DMS 273 (cell line): ENCODE measurements around the gene DCTPP1.
"Not testable (repeated sequence)": the region's sequence is repeated elsewhere in the genome, so short reads cannot be mapped to it uniquely, and the experiment has no call there.

ENCODE experiments used
- DNase-seq: peaks from one replicate; lab custom pipeline; 2025; ENCODE audit not compliant: unreplicated experiment; lab: John Stamatoyannopoulos, UW

The DCTPP1 gene

DNA sequence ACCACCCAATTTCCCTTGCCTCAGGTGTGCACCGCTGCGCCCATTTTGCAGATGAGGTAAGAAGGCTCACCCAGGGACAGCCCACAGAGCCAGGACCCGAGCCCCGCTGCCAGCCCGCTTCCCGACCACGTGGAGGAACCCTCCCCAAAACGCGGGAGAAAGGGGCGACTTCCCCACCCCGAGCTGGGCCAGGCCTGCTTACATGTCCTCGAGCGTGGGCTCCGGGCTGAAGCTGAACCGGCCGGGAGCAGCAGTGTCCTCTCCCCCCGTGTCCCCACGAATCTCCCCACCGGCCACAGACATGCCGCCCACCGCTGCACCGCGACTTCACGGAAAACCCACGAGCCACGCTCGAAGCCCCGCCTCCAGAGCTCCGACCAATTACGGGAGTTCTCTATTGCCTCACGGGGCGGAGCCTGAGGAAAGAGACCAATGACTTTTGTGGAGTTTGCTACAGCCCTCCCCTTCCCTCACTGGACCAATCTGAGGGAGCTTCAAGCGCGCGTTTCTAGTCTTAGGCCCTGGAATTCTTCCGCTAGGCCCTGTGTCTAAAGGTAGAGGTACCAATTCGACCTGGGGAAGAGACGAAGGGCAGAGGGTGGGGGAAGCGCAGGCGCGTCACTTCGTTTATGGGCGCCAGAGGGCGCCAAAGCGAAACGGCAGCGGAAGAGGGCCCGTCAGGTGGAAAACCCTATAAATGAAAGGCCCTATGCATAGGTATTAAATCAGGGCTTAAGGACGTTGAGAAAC lies at the start of gene DCTPP1:
DCTPP1 (minus strand) TSS at position 353 of the 750 bp plus-strand sequence; CDS start at position 303, 50 bp downstream.
- DNase-seq = peak; percentile 100

DNA sequence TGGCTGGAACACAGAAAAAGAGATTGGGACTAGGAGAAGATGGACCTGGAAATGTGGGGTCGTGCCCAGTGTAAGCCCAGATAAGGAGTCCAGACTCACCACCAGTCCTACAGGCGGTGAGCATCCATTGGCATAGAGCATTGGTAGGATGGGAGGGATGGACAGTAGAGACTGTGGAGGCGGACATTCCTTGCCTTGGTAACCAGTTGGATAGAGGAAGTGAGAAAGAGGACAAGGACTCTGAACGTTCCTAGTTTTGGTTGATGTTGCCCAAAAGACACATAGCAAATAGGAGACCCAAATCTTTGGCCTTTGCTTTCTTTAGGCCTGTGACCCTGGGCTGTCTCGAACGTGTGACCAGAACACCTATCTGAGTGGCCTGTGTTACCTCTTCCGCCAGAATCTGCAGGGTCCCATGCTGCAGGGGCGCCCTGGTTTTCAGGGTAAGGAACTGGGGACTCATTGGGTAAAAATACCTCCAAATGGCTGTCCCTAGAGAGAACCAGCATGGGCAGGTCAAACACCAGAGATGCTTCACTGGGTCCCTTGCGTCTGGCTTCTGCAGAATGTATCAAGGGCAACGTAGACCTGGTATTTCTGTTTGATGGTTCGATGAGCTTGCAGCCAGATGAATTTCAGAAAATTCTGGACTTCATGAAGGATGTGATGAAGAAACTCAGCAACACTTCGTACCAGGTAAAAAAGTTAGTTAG lies 49.1 kb upstream of the DCTPP1 start:
- no peak for DNase-seq

DNA sequence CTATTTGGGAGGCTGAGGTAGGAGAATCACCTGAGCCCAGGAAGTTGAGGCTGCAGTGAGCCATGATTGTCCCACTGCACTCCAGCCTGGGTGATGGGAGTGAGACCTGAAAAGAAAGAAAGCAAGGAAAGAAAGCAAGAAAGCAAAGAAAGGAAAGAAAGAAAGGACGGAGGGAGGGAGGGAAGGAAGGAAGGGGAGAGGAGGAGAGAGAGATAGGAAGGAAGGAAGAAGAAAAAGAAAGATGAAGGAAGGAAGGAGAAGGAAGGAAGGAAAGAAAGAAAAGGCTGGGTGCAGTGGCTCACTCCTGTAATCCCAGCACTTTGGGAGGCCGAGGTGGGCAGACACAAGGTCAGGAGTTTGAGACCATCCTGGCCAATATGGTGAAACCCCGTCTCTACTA lies 47.9 kb upstream of the DCTPP1 start:
- not testable (repeated sequence) for DNase-seq

DNA sequence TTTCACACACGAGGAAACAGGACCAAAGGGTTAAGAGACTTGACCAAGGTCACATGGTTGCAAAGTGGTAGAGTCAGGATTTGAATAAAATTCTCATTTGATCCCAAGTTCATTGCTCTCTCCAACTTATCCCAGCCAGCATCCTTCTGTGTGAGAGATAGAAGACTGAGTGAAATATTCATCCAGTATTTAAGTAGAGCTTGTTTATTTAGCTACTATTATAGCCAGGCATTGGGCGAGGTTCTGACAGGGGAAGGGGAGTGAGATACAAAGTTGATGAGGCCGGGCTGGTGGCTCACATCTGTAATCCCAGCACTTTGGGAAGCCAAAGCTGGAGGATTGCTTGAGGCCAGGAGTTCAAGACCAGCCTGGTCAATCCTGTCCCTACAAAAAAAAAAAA lies 47.2 kb upstream of the DCTPP1 start:
- no peak for DNase-seq

- no peak for DNase-seq
Measured at GRCh38 chr16:30474684-30475083, 44.9 kb upstream of the DCTPP1 start.

DNA sequence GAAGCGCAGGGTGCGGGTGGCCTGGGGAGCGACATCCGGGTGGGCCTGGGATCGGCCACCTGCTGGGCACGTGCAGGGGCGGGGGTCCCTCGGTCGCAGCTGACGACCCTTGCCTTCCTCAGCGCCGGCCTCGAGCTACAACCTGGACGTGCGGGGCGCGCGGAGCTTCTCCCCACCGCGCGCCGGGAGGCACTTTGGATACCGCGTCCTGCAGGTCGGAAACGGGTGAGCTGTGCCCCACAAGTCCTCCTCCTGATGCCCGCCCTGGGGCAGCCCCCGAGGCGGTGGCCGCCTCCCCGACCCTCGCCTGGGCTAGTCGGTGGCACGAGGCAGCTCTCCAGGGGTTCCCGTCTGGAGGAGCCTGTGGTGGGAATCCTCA lies 44.2 kb upstream of the DCTPP1 start:
- DNase-seq = no peak

DNA sequence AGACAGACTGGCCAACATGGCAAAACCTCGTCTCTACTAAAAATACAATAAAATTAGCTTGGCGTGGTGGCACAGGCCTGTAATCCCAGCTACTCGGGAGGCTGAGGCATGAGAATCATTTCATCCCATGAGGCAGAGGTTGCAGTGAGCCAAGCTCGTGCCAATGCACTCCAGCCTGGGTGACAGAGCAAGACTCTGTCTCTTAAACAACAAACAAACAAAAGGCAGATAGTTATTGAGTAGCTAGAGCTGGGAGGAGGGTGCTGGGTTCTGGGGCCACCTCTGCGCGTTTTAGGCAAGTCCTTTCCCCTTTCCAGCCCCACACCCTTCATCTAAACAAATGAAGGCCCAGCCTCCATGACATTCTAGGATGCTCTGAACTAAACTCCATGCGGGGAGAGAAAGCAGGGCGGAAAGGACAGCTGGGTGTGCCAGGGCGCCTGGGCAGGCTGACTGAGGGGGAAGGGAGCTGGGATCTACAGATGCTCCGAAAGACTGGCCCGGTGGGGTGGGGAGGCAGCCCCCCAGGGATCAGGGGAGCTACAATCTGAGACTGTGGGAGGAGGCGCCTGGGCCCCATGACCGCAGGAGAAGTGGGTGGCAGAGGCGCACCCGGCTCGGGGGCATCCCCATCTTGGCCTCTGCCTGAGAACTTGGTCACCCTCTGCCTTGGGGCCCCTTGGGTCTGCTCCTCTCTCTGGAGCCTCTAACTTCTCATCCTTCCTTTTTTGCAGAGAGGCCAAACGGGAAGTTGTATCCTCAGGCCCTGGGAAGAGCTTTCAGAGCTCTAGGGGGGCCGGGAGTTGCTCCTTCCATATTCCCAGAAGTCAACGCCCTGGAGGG lies 43.6 kb upstream of the DCTPP1 start:
- no peak for DNase-seq

GRCh38 chr16:30472328-30472942 lies 42.6 kb upstream of the DCTPP1 start, which contains the start of gene ITGAL:
Gene ITGAL (plus strand): TSS chr16:30472742. CDS start chr16:30472838, 96 bp downstream.
- DNase-seq = no peak

DNA sequence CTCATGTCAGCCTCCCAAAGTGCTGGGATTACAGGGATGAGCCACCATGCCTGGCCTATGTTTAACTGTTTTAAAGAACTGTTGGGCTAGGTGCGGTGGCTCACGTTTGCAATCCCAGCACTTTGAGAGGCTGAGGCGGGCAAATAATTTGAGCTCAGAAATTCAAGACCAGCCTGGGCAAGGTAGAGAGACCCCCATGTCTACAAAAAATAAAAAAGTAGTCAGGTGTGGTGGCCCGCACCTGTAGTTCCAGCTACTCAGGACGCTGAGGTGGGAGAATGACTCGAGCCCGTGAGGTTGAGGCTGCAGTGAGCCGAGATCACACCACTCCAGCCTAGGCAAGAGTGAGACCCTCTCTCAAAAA lies 40.8 kb upstream of the DCTPP1 start:
- no peak for DNase-seq

- DNase-seq = no peak
Measured at GRCh38 chr16:30470170-30470512, 40.3 kb upstream of the DCTPP1 start.

GRCh38 chr16:30464078-30464477 lies 34.2 kb upstream of the DCTPP1 start:
- DNase-seq = no peak

DNA sequence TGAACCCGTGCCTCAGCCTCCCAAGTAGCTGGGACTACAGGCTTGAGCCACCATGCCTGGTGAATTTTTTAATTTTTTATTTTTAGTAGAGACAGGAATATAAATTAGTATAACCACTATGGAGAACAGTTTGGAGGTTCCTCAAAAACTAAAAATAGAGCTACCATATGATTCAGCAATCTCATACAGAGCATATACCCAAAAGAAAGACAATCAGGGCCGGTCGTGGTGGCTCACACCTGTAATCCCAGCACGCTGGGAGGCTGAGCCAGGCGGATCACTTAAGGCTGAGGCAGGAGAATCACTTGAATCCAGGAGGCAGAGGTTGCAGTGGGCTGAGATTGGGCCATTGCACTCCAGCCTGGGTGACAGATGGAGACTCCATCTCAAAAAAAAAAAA lies 31.6 kb upstream of the DCTPP1 start:
- not testable (repeated sequence) for DNase-seq

DNA sequence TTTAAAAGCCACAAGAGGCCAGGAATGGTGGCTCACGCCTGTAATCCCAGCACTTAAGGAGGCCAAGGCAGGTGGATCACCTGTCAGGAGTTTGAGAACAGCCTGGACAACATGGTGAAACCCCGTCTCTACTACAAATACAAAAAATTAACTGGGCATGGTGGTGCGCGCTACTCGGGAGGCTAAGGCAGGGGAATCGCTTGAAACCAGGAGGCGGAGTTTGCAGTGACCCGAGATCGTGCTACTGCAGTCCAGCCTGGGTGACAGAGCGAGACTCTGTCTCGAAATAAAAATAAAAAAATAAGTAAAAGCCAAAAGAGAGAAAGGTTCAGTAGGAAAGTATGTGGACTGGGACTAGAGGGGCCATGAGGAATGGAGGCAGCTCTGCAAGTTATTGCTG lies 29.6 kb upstream of the DCTPP1 start:
- no peak for DNase-seq

DNA sequence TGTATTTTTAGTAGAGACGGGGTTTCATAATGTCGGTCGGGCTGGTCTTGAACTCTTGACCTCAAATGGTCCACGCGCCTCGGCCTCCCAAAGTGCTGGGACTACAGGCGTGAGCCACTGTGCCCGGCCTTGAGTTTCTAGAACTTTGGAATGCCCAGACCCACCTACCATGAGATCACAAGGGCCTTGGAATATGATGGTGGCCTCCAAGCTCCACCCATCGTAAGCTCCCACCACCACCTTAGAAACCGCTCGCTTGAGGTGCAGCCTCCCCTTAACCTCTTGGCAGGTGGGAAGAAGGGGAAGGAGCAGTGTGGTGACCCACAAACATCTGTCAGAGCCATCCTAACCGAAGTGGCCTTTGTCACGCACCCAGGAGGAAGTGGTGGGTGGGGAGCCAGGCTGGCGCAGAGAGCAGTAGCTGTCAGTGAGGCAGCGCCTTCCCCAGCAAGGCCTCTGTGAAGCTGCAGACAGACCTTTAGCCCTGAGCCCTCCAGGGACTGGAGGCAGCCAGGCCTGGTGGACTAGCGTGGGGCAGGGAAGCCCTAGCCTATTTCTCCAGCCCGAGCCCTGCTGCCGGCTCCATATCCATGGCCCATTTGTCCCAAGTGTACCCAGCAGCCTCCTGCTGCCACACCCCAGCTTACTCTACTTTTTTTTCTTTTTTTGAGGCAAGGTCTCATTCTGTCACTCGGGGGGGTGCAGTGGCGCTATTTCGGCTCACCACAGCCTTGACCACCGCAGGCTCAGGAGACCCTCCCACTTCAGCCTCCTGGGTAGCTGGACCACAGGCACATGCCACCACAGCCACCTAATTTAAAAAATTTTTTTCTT lies 28.9 kb upstream of the DCTPP1 start:
- DNase-seq = no peak

- no peak for DNase-seq
Measured at GRCh38 chr16:30457743-30458560, 28.1 kb upstream of the DCTPP1 start.

DNA sequence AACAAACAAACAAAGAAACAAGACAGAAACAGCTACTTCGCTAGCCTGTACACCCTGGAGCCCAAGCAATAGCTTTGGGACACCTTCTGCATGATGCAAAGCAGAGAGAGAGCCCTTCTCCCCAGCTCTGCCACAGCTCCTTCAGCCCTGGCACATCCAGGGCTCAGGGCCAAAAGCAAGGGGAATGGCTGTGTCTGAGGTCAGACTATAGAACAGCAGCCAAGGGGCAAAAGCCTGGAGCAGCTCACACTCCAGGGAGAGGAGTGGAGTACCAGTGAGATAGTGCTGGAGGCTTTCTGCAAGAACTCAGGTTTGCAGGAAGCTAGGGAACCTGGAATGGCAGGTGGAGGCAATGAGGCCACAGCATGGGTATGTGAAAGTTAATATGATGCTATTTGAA lies 27.4 kb upstream of the DCTPP1 start:
- DNase-seq = no peak

- DNase-seq = no peak
Measured at GRCh38 chr16:30456302-30456701, 26.5 kb upstream of the DCTPP1 start.

- not testable (repeated sequence) for DNase-seq
Measured at GRCh38 chr16:30452709-30453580, 23.1 kb upstream of the DCTPP1 start.

DNA sequence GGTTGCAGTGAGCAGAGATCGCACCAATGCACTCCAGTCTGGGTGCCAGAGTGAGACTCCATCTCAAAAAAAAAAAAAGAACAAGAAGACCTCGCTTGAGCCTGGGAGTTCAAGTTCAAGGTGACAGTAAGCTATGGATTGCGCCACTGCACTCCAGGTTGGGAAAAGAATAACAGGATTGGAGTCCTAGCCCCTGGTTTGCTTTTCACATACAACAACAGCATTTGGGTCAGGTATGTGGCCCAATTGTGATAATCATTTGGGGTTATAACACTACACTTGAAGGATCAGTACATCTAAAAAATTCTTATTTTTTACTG lies 19.2 kb upstream of the DCTPP1 start:
- no peak for DNase-seq
